Measurements from ENCODE around the gene NCF2. TPM values are rescaled to one million over a fixed set of nuclear protein-coding genes. Genes with fewer than 3 reads are reported as not detected.

Gene NCF2
- total and polyA plus RNA-seq, 8 donors = 4.7 to 139 (median 6.8) TPM

- Histone ChIP-seq H3K27ac (no peak overlapping the region), H3K27me3 (no peaks in the 10 kb centered on the region), H3K4me1 (peaks cover 10 to 19% of the 10 kb centered on the region in 2 donors), H3K36me3 (peaks cover 0 to 43% of the 10 kb centered on the region in 2 donors), H3K4me3 (no peak overlapping the region), H3K9me3 (no peaks in the 10 kb centered on the region)
- no peak for TF ChIP-seq CTCF (IDR thresholded peaks at IDR 0.05)
- intact Hi-C loops (cut with DNase I) = no loop called here
- ATAC-seq = peak; percentile 66
- DNase-seq = no peak
These were observed 75.1 kb downstream of the NCF2 start for GRCh38 chr1:183515002-183515689.

GRCh38 chr1:183514235-183514634 is 76.0 kb downstream of the NCF2 start:
- Histone ChIP-seq H3K4me1 (peaks cover 10 to 19% of the 10 kb centered on the region in 2 donors), H3K36me3 (peaks cover 0 to 37% of the 10 kb centered on the region in 2 donors), H3K9me3 (no peaks in the 10 kb centered on the region), H3K4me3 (no peak overlapping the region), H3K27me3 (no peaks in the 10 kb centered on the region), H3K27ac (no peak overlapping the region)
- no peak for ATAC-seq
- no peak for TF ChIP-seq CTCF (IDR thresholded peaks at IDR 0.05)
- intact Hi-C loops (cut with DNase I) = no loop called here
- DNase-seq = no peak

- TF ChIP-seq CTCF (IDR thresholded peaks at IDR 0.05) = no peak
- no peak overlapping the region for H3K27ac ChIP-seq
- H3K9me3 ChIP-seq = no peaks in the 10 kb centered on the region
- H3K4me1 ChIP-seq = peaks cover 10 to 19% of the 10 kb centered on the region in 2 donors
- intact Hi-C loops (cut with DNase I) = no loop called here
- no peaks in the 10 kb centered on the region for H3K27me3 ChIP-seq
- no peak overlapping the region for H3K4me3 ChIP-seq
- peak in 2 of 4 donors; percentile 7 to 22 for DNase-seq
- H3K36me3 ChIP-seq = peaks cover 0 to 19% of the 10 kb centered on the region in 2 donors
- peak; percentile 82 for ATAC-seq
These were observed 77.8 kb downstream of the NCF2 start for GRCh38 chr1:183512450-183512849.

- DNase-seq (no peak), ATAC-seq (no peak)
- H3K36me3 ChIP-seq = peaks cover 0 to 4% of the 10 kb centered on the region in 2 donors
- TF ChIP-seq CTCF (IDR thresholded peaks at IDR 0.05) = no peak
- H3K27me3 ChIP-seq = no peaks in the 10 kb centered on the region
- no peak overlapping the region for H3K4me3 ChIP-seq
- H3K9me3 ChIP-seq = no peaks in the 10 kb centered on the region
- no peak overlapping the region for H3K27ac ChIP-seq
- peaks cover 0 to 8% of the 10 kb centered on the region in 2 donors for H3K4me1 ChIP-seq
- intact Hi-C loops (cut with DNase I) = no loop called here
These were observed 81.6 kb downstream of the NCF2 start for GRCh38 chr1:183508694-183509093.

GRCh38 chr1:183506561-183506960 is 83.7 kb downstream of the NCF2 start:
- H3K9me3 ChIP-seq = no peaks in the 10 kb centered on the region
- no peaks in the 10 kb centered on the region for H3K36me3 ChIP-seq
- no peak overlapping the region for H3K27ac ChIP-seq
- no peak overlapping the region for H3K4me3 ChIP-seq
- H3K4me1 ChIP-seq = peaks cover 0 to 5% of the 10 kb centered on the region in 2 donors
- DNase-seq (no peak), ATAC-seq (no peak)
- no peaks in the 10 kb centered on the region for H3K27me3 ChIP-seq
- TF ChIP-seq CTCF (IDR thresholded peaks at IDR 0.05) = no peak
- intact Hi-C loops (cut with DNase I) = no loop called here

Other genes with a start within 250 kb of the NCF2 start
- 1 to 10 TPM; 1.1 to 1.5 TPM for gene NMNAT2, start 172.1 kb downstream of the NCF2 start, total RNA-seq
- 1 to 10 TPM; 1.4 to 2.9 (median 1.9) TPM for gene NMNAT2, start 172.1 kb downstream of the NCF2 start, polyA plus RNA-seq (ENCODE audit: insufficient read length in 6 of 6)
- gene SMG7, start 118.0 kb downstream of the NCF2 start, total RNA-seq = 10 to 100 TPM; 49.6 to 65.5 TPM
- gene SMG7, start 118.0 kb downstream of the NCF2 start, polyA plus RNA-seq (ENCODE audit: insufficient read length in 6 of 6) = 10 to 100 TPM; 58.5 to 69.6 (median 64.8) TPM
- gene ARPC5, start 45.3 kb upstream of the NCF2 start, total RNA-seq = 100 to 1,000 TPM; 171 to 208 TPM
- gene ARPC5, start 45.3 kb upstream of the NCF2 start, polyA plus RNA-seq (ENCODE audit: insufficient read length in 6 of 6) = 100 to 1,000 TPM; 130 to 167 (median 142) TPM
- under 1 TPM; 0.26 to 0.89 TPM for gene APOBEC4, start 62.9 kb upstream of the NCF2 start, total RNA-seq
- gene APOBEC4, start 62.9 kb upstream of the NCF2 start, polyA plus RNA-seq (ENCODE audit: insufficient read length in 6 of 6) = 1 to 10 TPM in 4 of 6 donors, under 1 TPM in 2; 0.49 to 2.2 (median 1.1) TPM
- gene RGL1, start 214.7 kb upstream of the NCF2 start, total RNA-seq = 10 to 100 TPM; 33.7 to 52.6 TPM
- 10 to 100 TPM; 38.8 to 45.9 (median 40.9) TPM for gene RGL1, start 214.7 kb upstream of the NCF2 start, polyA plus RNA-seq (ENCODE audit: insufficient read length in 6 of 6)

All from left lung (tissue), 10 donors.